ENCODE results near the gene ZNF768. TPM values are rescaled to one million over a fixed set of nuclear protein-coding genes. Genes with fewer than 3 reads are reported as not detected.
"Not testable (repeated sequence)": the region's sequence is repeated elsewhere in the genome, so short reads cannot be mapped to it uniquely, and the experiment has no call there.

Gene ZNF768
- total RNA-seq, 2 experiments from 2014 or later, result 6.2 to 10.3 TPM

DNA sequence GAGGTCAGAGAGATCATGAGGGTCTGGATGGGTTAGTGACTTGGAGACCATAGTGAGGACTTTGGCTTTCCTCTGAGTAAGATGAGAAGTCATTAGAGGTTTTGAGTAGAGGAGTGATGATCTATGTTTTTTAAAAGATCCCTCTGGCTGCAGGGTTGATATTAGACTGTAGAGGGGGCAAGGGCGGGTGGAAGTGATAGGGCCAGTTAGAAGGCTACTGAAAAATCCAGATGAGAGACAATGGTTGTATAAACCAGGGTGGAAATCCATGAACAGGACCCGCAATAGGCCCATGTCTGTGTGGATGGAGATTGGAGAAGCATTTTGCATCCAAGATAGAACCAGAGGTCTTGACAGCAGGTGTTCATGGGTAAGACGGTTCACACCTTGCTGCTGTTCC is 44.0 kb downstream of the ZNF768 start:
- DNase-seq (no peak), ATAC-seq (peak; percentile 54)
- no peaks in the 10 kb centered on the region for H3K9me3 Mint-ChIP-seq (ENCODE audit: low read depth)

DNA sequence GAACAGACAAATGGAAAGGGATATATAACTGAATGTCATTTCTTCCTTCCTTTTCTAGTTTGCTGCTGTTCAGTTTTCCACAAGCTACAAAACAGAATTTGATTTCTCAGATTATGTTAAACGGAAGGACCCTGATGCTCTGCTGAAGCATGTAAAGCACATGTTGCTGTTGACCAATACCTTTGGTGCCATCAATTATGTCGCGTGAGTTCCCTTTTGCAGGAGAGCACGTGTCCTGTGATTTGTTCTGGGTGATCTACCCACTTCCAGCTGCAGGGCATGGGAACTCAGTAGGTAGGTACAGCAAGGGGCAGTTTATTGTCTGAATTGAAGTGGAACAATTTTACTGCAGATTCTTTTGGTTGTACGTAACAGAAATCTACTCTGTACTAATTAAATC is 45.0 kb downstream of the ZNF768 start:
- DNase-seq, result no peak
- Mint-ChIP-seq H3K4me1 (peaks cover 74% of the 10 kb centered on the region), H3K27me3 (no peaks in the 10 kb centered on the region), H3K27ac (peak overlapping the region; percentile 34), H3K4me3 (no peak overlapping the region), H3K36me3 (peaks cover 82% of the 10 kb centered on the region), H3K9me3 (ENCODE audit: low read depth) (no peaks in the 10 kb centered on the region)
- no peak for ATAC-seq
- CTCF ChIA-PET, result interaction anchor here (1.0 to 2.4 kb wide), 5 partner anchors 9 to 80 kb away, joined by 3 to 9 read pairs (median 4); partner anchors contain the start of genes DCTPP1 and ITGAL

More for the DNA sequence above, 44.0 kb downstream of the ZNF768 start:
- peaks cover 68% of the 10 kb centered on the region for H3K4me1 Mint-ChIP-seq
- peak overlapping the region; percentile 74 for H3K27ac Mint-ChIP-seq
- CTCF ChIA-PET, result interaction anchor here (1.1 to 1.8 kb wide), 5 partner anchors 10 to 53 kb away, joined by 3 to 8 read pairs (median 4); partner anchors contain the start of genes DCTPP1 and ITGAL
- no peak overlapping the region for H3K4me3 Mint-ChIP-seq
- peaks cover 79% of the 10 kb centered on the region for H3K36me3 Mint-ChIP-seq
- no peaks in the 10 kb centered on the region for H3K27me3 Mint-ChIP-seq

DNA sequence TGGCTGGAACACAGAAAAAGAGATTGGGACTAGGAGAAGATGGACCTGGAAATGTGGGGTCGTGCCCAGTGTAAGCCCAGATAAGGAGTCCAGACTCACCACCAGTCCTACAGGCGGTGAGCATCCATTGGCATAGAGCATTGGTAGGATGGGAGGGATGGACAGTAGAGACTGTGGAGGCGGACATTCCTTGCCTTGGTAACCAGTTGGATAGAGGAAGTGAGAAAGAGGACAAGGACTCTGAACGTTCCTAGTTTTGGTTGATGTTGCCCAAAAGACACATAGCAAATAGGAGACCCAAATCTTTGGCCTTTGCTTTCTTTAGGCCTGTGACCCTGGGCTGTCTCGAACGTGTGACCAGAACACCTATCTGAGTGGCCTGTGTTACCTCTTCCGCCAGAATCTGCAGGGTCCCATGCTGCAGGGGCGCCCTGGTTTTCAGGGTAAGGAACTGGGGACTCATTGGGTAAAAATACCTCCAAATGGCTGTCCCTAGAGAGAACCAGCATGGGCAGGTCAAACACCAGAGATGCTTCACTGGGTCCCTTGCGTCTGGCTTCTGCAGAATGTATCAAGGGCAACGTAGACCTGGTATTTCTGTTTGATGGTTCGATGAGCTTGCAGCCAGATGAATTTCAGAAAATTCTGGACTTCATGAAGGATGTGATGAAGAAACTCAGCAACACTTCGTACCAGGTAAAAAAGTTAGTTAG is 47.4 kb downstream of the ZNF768 start:
- no peaks in the 10 kb centered on the region for H3K9me3 Mint-ChIP-seq (ENCODE audit: low read depth)
- H3K4me1 Mint-ChIP-seq, result peaks cover 81% of the 10 kb centered on the region
- H3K27me3 Mint-ChIP-seq, result no peaks in the 10 kb centered on the region
- H3K4me3 Mint-ChIP-seq, result no peak overlapping the region
- CTCF ChIA-PET, result interaction anchor here (0.8 to 2.6 kb wide), 4 partner anchors 13 to 49 kb away, joined by 3 to 13 read pairs (median 9); partner anchors contain the start of gene DCTPP1
- H3K36me3 Mint-ChIP-seq, result peaks cover 88% of the 10 kb centered on the region
- DNase-seq (no peak), ATAC-seq (no peak)
- peak overlapping the region; percentile 68 for H3K27ac Mint-ChIP-seq

DNA sequence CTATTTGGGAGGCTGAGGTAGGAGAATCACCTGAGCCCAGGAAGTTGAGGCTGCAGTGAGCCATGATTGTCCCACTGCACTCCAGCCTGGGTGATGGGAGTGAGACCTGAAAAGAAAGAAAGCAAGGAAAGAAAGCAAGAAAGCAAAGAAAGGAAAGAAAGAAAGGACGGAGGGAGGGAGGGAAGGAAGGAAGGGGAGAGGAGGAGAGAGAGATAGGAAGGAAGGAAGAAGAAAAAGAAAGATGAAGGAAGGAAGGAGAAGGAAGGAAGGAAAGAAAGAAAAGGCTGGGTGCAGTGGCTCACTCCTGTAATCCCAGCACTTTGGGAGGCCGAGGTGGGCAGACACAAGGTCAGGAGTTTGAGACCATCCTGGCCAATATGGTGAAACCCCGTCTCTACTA is 48.6 kb downstream of the ZNF768 start:
- not testable (repeated sequence) for H3K4me3 Mint-ChIP-seq; H3K27me3 Mint-ChIP-seq; ATAC-seq; DNase-seq; H3K9me3 Mint-ChIP-seq (ENCODE audit: low read depth)
- peak overlapping the region; percentile 50 for H3K27ac Mint-ChIP-seq
- peaks cover 89% of the 10 kb centered on the region for H3K36me3 Mint-ChIP-seq
- CTCF ChIA-PET, result interaction anchor here (0.6 to 9.7 kb wide), 5 partner anchors 14 to 143 kb away, joined by 3 to 122 read pairs (median 5); partner anchors contain the start of genes DCTPP1 and SEPHS2
- H3K4me1 Mint-ChIP-seq, result peaks cover 71% of the 10 kb centered on the region

DNA sequence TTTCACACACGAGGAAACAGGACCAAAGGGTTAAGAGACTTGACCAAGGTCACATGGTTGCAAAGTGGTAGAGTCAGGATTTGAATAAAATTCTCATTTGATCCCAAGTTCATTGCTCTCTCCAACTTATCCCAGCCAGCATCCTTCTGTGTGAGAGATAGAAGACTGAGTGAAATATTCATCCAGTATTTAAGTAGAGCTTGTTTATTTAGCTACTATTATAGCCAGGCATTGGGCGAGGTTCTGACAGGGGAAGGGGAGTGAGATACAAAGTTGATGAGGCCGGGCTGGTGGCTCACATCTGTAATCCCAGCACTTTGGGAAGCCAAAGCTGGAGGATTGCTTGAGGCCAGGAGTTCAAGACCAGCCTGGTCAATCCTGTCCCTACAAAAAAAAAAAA is 49.4 kb downstream of the ZNF768 start:
- CTCF ChIA-PET, result interaction anchor here (0.9 to 9.7 kb wide), 6 partner anchors 14 to 138 kb away, joined by 4 to 122 read pairs (median 5); partner anchors contain the start of genes DCTPP1 and SEPHS2
- H3K9me3 Mint-ChIP-seq (ENCODE audit: low read depth), result no peaks in the 10 kb centered on the region
- ATAC-seq, result no peak

DNA sequence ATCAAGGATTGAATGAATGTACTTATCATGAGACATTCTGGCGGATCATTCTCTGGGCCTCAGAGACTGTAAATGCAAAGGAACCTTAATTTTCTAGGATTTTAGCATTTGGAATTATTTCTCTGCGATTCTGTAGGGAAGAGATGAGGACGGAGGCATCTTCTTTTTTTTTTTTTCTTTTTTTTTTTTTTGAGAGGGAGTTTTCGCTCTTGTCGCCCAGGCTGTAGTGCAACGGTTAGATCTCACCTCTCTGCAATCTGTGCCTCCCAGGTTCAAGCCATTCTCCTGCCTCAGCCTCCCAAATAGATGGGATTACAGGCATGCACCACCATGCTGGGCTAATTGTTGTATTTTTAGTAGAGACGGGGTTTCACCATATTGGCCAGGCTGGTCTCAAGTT is 51.7 kb downstream of the ZNF768 start:
- Mint-ChIP-seq H3K4me1 (peaks cover 69% of the 10 kb centered on the region), H3K4me3 (peak overlapping the region; percentile 100), H3K9me3 (ENCODE audit: low read depth) (no peaks in the 10 kb centered on the region), H3K36me3 (peaks cover 67% of the 10 kb centered on the region), H3K27me3 (no peaks in the 10 kb centered on the region), H3K27ac (peak overlapping the region; percentile 84)
- ATAC-seq (no peak), DNase-seq (no peak)
- CTCF ChIA-PET, result interaction anchor here (1.0 to 9.7 kb wide), 7 partner anchors 16 to 57 kb away, joined by 3 to 122 read pairs (median 14); partner anchors contain the start of genes DCTPP1 and SEPHS2

More for the DNA sequence above, 49.4 kb downstream of the ZNF768 start:
- no peak overlapping the region for H3K4me3 Mint-ChIP-seq
- H3K27me3 Mint-ChIP-seq, result no peaks in the 10 kb centered on the region
- DNase-seq, result no peak
- peaks cover 85% of the 10 kb centered on the region for H3K36me3 Mint-ChIP-seq
- peaks cover 71% of the 10 kb centered on the region for H3K4me1 Mint-ChIP-seq
- peak overlapping the region; percentile 50 for H3K27ac Mint-ChIP-seq

DNA sequence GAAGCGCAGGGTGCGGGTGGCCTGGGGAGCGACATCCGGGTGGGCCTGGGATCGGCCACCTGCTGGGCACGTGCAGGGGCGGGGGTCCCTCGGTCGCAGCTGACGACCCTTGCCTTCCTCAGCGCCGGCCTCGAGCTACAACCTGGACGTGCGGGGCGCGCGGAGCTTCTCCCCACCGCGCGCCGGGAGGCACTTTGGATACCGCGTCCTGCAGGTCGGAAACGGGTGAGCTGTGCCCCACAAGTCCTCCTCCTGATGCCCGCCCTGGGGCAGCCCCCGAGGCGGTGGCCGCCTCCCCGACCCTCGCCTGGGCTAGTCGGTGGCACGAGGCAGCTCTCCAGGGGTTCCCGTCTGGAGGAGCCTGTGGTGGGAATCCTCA is 52.3 kb downstream of the ZNF768 start:
- Mint-ChIP-seq H3K4me3 (peak overlapping the region; percentile 100), H3K27me3 (no peaks in the 10 kb centered on the region), H3K27ac (peak overlapping the region; percentile 96), H3K4me1 (peaks cover 71% of the 10 kb centered on the region), H3K36me3 (peaks cover 64% of the 10 kb centered on the region), H3K9me3 (ENCODE audit: low read depth) (no peaks in the 10 kb centered on the region)
- ATAC-seq (no peak), DNase-seq (peak; percentile 49)
- CTCF ChIA-PET, result interaction anchor here (1.0 to 9.7 kb wide), 8 partner anchors 16 to 61 kb away, joined by 3 to 122 read pairs (median 5); partner anchors contain the start of genes DCTPP1 and SEPHS2

Small RNA genes within 50 kb of the gene (microRNA-seq; reads per million reads assigned to microRNA genes)
- gene MIR4518, result 981 reads per million, percentile 83 among the genes with 10 or more reads in this experiment

Other genes starting within 250 kb of the ZNF768 start
- 10 to 100 TPM; 70.0 to 94.9 TPM for gene CD2BP2, start 171.3 kb downstream of the ZNF768 start, total RNA-seq
- 10 to 100 TPM; 84.1 to 87.3 TPM for gene TBC1D10B, start 156.1 kb downstream of the ZNF768 start, total RNA-seq
- 1 to 10 TPM in 1 of 2 experiments, not detected in 1; 1.0 TPM for gene MYL11, start 151.8 kb downstream of the ZNF768 start, total RNA-seq
- 100 to 1,000 TPM; 259 to 278 TPM for gene SEPTIN1, start 144.0 kb downstream of the ZNF768 start, total RNA-seq
- 10 to 100 TPM; 13.7 to 15.6 TPM for gene ZNF48, start 131.1 kb downstream of the ZNF768 start, total RNA-seq
- gene ZNF771, start 119.0 kb downstream of the ZNF768 start, total RNA-seq, result 1 to 10 TPM; 4.9 to 5.4 TPM
- gene DCTPP1, start 96.5 kb downstream of the ZNF768 start, total RNA-seq, result 100 to 1,000 TPM in 1 of 2 experiments, 10 to 100 TPM in 1; 72.0 to 108 TPM
- gene SEPHS2, start 80.7 kb downstream of the ZNF768 start, total RNA-seq, result 10 to 100 TPM; 63.3 to 92.9 TPM
- gene ITGAL, start 53.8 kb downstream of the ZNF768 start, total RNA-seq, result 100 to 1,000 TPM; 566 to 685 TPM
- gene ZNF747, start 8.3 kb upstream of the ZNF768 start, total RNA-seq, result 10 to 100 TPM; 11.3 to 13.2 TPM
- 10 to 100 TPM; 14.0 to 15.6 TPM for gene ZNF764, start 31.8 kb upstream of the ZNF768 start, total RNA-seq
- gene ZNF688, start 45.1 kb upstream of the ZNF768 start, total RNA-seq, result 10 to 100 TPM; 14.5 to 14.7 TPM
- 10 to 100 TPM; 18.9 to 21.2 TPM for gene ZNF785, start 59.1 kb upstream of the ZNF768 start, total RNA-seq
- 10 to 100 TPM; 12.2 to 15.3 TPM for gene ZNF689, start 83.8 kb upstream of the ZNF768 start, total RNA-seq
- 100 to 1,000 TPM; 111 to 116 TPM for gene PRR14, start 124.4 kb upstream of the ZNF768 start, total RNA-seq
- 100 to 1,000 TPM; 102 to 142 TPM for gene FBRS, start 131.9 kb upstream of the ZNF768 start, total RNA-seq
- gene SRCAP, start 172.6 kb upstream of the ZNF768 start, total RNA-seq, result 10 to 100 TPM; 86.3 to 93.3 TPM
- 10 to 100 TPM; 45.8 to 46.5 TPM for gene PHKG2, start 221.9 kb upstream of the ZNF768 start, total RNA-seq
- 1 to 10 TPM; 4.1 to 4.6 TPM for gene CFAP119, start 235.5 kb upstream of the ZNF768 start, total RNA-seq
- 100 to 1,000 TPM; 103 to 106 TPM for gene RNF40, start 235.8 kb upstream of the ZNF768 start, total RNA-seq